ENCODE results near the gene NAA30. TPM values are rescaled to one million over a fixed set of nuclear protein-coding genes. Genes with fewer than 3 reads are reported as not detected.
"Not testable (repeated sequence)": the region's sequence is repeated elsewhere in the genome, so short reads cannot be mapped to it uniquely, and the experiment has no call there.

Gene NAA30
- total RNA-seq, result 32.6 and 35.2 TPM in 2 replicates

- peak; percentile 87 for DNase-seq (ENCODE audit: low read depth)
Observed at GRCh38 chr14:57390037-57390805, at the start of gene NAA30. TSS of gene NAA30 (plus strand) at chr14:57390586. CDS start at chr14:57390958, 372 bp downstream.

- not testable (repeated sequence) for DNase-seq (ENCODE audit: low read depth)
Observed at GRCh38 chr14:57343545-57344297, 46.7 kb upstream of the NAA30 start.

GRCh38 chr14:57345106-57345505 lies 45.3 kb upstream of the NAA30 start:
- no peak for DNase-seq (ENCODE audit: low read depth)

- no peak for DNase-seq (ENCODE audit: low read depth)
Observed at GRCh38 chr14:57346741-57347140, 43.6 kb upstream of the NAA30 start.

- peak; percentile 27 for DNase-seq (ENCODE audit: low read depth)
Observed at GRCh38 chr14:57352396-57353170, 37.8 kb upstream of the NAA30 start.

GRCh38 chr14:57355081-57355800 lies 35.1 kb upstream of the NAA30 start:
- DNase-seq (ENCODE audit: low read depth), result no peak

- DNase-seq (ENCODE audit: low read depth), result peak; percentile 45
Observed at GRCh38 chr14:57362361-57362760, 28.0 kb upstream of the NAA30 start.

- no peak for DNase-seq (ENCODE audit: low read depth)
Observed at GRCh38 chr14:57364659-57365450, 25.5 kb upstream of the NAA30 start.

- DNase-seq (ENCODE audit: low read depth), result not testable (repeated sequence)
Observed at GRCh38 chr14:57370187-57370586, 20.2 kb upstream of the NAA30 start.

GRCh38 chr14:57371013-57371412 lies 19.4 kb upstream of the NAA30 start:
- no peak for DNase-seq (ENCODE audit: low read depth)

GRCh38 chr14:57375156-57375555 lies 15.2 kb upstream of the NAA30 start:
- DNase-seq (ENCODE audit: low read depth), result no peak

- peak; percentile 28 for DNase-seq (ENCODE audit: low read depth)
Observed at GRCh38 chr14:57378661-57379060, 11.7 kb upstream of the NAA30 start.

- DNase-seq (ENCODE audit: low read depth), result no peak
Observed at GRCh38 chr14:57380935-57381334, 9.5 kb upstream of the NAA30 start.

GRCh38 chr14:57382283-57382682 lies 8.1 kb upstream of the NAA30 start:
- peak; percentile 66 for DNase-seq (ENCODE audit: low read depth)

- no peak for DNase-seq (ENCODE audit: low read depth)
Observed at GRCh38 chr14:57383125-57383745, 7.2 kb upstream of the NAA30 start.

GRCh38 chr14:57388067-57388466 lies 2.3 kb upstream of the NAA30 start:
- no peak for DNase-seq (ENCODE audit: low read depth)

GRCh38 chr14:57389646-57390036 lies 745 bp upstream of the NAA30 start:
- DNase-seq (ENCODE audit: low read depth), result no peak

- DNase-seq (ENCODE audit: low read depth), result no peak
Observed at GRCh38 chr14:57390806-57391516, 575 bp downstream of the NAA30 start.

- DNase-seq (ENCODE audit: low read depth), result no peak
Observed at GRCh38 chr14:57391517-57392195, 1.3 kb downstream of the NAA30 start.

All from renal cortical epithelial cell (primary cell).